HL-60/S4 (cell line): ENCODE data around the gene FGR.

ENCODE experiments used
- in situ Hi-C: fragments of 300-500 bp; cut with MboI; formaldehyde crosslinking; loops from 2 replicates; pipeline ENCODE4 v1.14.3; 2022; ENCODE audit warnings: low sequenced_read_pairs

The FGR gene

GRCh38 chr1:27619782-27620438, 15.1 kb downstream of the FGR start:
- in situ Hi-C loops: loop anchor here (5.0 kb wide), 1 partner anchor 42 kb away; no protein-coding TSS in a partner anchor

- in situ Hi-C loops: loop anchor here (5.0 kb wide), 1 partner anchor 44 kb away; no protein-coding TSS in a partner anchor
Measured at GRCh38 chr1:27618341-27619082, 16.5 kb downstream of the FGR start.

- in situ Hi-C loops: loop anchor here (5.0 kb wide), 1 partner anchor 45 kb away; no protein-coding TSS in a partner anchor
Measured at GRCh38 chr1:27617420-27617819, 17.6 kb downstream of the FGR start.

- in situ Hi-C loops: loop anchor here (5.0 kb wide), 1 partner anchor 46 kb away; no protein-coding TSS in a partner anchor
Measured at GRCh38 chr1:27616441-27616840, 18.5 kb downstream of the FGR start.

GRCh38 chr1:27615346-27616192, 19.4 kb downstream of the FGR start:
- in situ Hi-C loops: loop anchor here (5.0 kb wide), 1 partner anchor 47 kb away; no protein-coding TSS in a partner anchor

GRCh38 chr1:27614625-27615344, 20.2 kb downstream of the FGR start:
- in situ Hi-C loops: loop anchor here (5.0 kb wide), 1 partner anchor 48 kb away; no protein-coding TSS in a partner anchor

- in situ Hi-C loops: no loop called here
Measured at GRCh38 chr1:27614043-27614624, 20.9 kb downstream of the FGR start.

- in situ Hi-C loops: no loop called here
Measured at GRCh38 chr1:27612718-27613117, 22.3 kb downstream of the FGR start.

GRCh38 chr1:27611450-27611849, 23.5 kb downstream of the FGR start:
- in situ Hi-C loops: no loop called here

GRCh38 chr1:27609618-27610240, 25.3 kb downstream of the FGR start:
- in situ Hi-C loops: loop anchor here (5.0 kb wide), 1 partner anchor 217 kb away; the partner anchor contains the start of gene GPR3

- in situ Hi-C loops: loop anchor here (5.0 kb wide), 1 partner anchor 217 kb away; the partner anchor contains the start of gene GPR3
Measured at GRCh38 chr1:27609210-27609555, 25.8 kb downstream of the FGR start.

GRCh38 chr1:27607239-27607804, 27.7 kb downstream of the FGR start:
- in situ Hi-C loops: loop anchor here (5.0 kb wide), 1 partner anchor 215 kb away; the partner anchor contains the start of gene GPR3

- in situ Hi-C loops: loop anchor here (5.0 kb wide), 1 partner anchor 214 kb away; the partner anchor contains the start of gene GPR3
Measured at GRCh38 chr1:27606708-27607238, 28.2 kb downstream of the FGR start.

GRCh38 chr1:27605796-27606707, 28.9 kb downstream of the FGR start:
- in situ Hi-C loops: loop anchor here (5.0 kb wide), 1 partner anchor 214 kb away; the partner anchor contains the start of gene GPR3

GRCh38 chr1:27605300-27605766, 29.7 kb downstream of the FGR start:
- in situ Hi-C loops: loop anchor here (5.0 kb wide), 1 partner anchor 213 kb away; the partner anchor contains the start of gene GPR3

GRCh38 chr1:27604579-27605299, 30.2 kb downstream of the FGR start:
- in situ Hi-C loops: loop anchor here (5.0 kb wide), 1 partner anchor 212 kb away; the partner anchor contains the start of gene GPR3
